Duodenal mucosa (tissue), 2 donors: Measurements from ENCODE around the gene MYLK.

Source experiments
- H3K27ac ChIP-seq: one replicate; pipeline ENCODE4 v1.7.0; 2013; ENCODE audit warnings: low read depth, low read length
- H3K27me3 ChIP-seq, 2 donors: one replicate each; pipeline ENCODE4 v1.7.0; 2013; ENCODE audit warnings: low read length in 2 of 2, control low read depth in 1 of 2; ENCODE audit not compliant: insufficient read depth in 2 of 2, control insufficient read depth in 1 of 2
- H3K36me3 ChIP-seq, 2 donors: one replicate each; pipeline ENCODE4 v1.7.0; 2013; ENCODE audit warnings: low read length in 2 of 2, control low read depth in 1 of 2; ENCODE audit not compliant: insufficient read depth in 2 of 2, control insufficient read depth in 1 of 2
- H3K4me1 ChIP-seq, 2 donors: one replicate each; pipeline ENCODE4 v1.7.0; 2013; ENCODE audit warnings: low read length in 2 of 2, control low read depth in 1 of 2; ENCODE audit not compliant: insufficient read depth in 2 of 2, control insufficient read depth in 1 of 2
- H3K4me3 ChIP-seq, 2 donors: one replicate each; pipeline ENCODE4 v1.7.0; 2013; ENCODE audit warnings: low read length in 2 of 2, low read depth in 1 of 2
- H3K9ac ChIP-seq, 2 donors: one replicate each; pipeline ENCODE4 v1.7.0; 2013; ENCODE audit warnings: low read length in 2 of 2, low read depth in 1 of 2
- H3K9me3 ChIP-seq, 2 donors: one replicate each; pipeline ENCODE4 v1.7.0; 2013; ENCODE audit warnings: low read length in 2 of 2, control low read depth in 1 of 2; ENCODE audit not compliant: control insufficient read depth in 1 of 2

Gene MYLK

DNA sequence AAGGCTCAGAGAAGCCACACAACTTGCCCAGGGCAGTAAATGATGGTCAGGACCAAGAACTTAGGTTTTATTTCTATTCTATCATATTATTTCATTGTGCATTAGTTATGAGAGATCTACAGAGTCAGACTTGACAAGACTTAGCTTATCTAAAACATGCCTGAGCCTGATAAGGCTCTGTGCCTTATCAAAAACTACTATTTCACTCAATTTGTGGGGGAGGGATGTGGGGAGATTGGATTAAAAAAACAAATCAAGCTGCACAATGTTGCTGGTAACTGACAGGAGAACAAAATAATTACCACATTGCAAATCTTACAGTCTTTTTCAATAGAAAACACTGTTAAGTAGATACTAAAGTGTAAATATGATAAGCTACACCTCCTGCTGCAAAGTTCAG, 315.3 kb downstream of the MYLK start:
- Histone ChIP-seq H3K9me3 (no peaks in the 10 kb centered on the region), H3K27ac (no peak overlapping the region), H3K4me1 (no peaks in the 10 kb centered on the region), H3K4me3 (no peak overlapping the region), H3K9ac (no peak overlapping the region), H3K36me3 (peaks cover 3 to 15% of the 10 kb centered on the region in 2 donors), H3K27me3 (no peaks in the 10 kb centered on the region)

- no peaks in the 10 kb centered on the region for H3K9me3 ChIP-seq
- no peaks in the 10 kb centered on the region for H3K4me1 ChIP-seq
- no peak overlapping the region for H3K4me3 ChIP-seq
- H3K27ac ChIP-seq, result no peak overlapping the region
- no peaks in the 10 kb centered on the region for H3K27me3 ChIP-seq
- no peak overlapping the region for H3K9ac ChIP-seq
- peaks cover 3 to 15% of the 10 kb centered on the region in 2 donors for H3K36me3 ChIP-seq
Measured at GRCh38 chr3:123568034-123568433, 316.1 kb downstream of the MYLK start.

DNA sequence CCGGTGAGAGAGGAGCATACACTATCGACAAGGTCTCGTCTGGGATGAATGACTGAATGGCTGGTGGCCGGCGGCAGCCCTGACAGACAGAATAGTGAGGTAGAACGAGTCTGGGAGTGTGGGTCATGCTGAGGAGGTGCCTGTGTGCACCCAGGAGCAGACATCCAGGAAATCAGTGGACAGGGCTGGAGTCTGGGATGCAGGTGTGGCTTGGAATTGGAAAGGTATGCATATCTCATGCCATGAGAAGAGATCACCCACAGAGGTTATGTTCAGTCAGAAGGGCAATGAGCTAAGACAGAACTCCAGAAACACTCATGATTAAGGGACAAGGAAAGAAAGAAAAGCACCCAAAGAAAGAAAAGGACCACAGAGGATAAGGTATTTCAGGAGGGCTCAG, 320.1 kb downstream of the MYLK start:
- no peak overlapping the region for H3K9ac ChIP-seq
- H3K36me3 ChIP-seq, result peaks cover 3 to 12% of the 10 kb centered on the region in 2 donors
- H3K4me1 ChIP-seq, result no peaks in the 10 kb centered on the region
- no peak overlapping the region for H3K27ac ChIP-seq
- H3K4me3 ChIP-seq, result no peak overlapping the region
- H3K27me3 ChIP-seq, result no peaks in the 10 kb centered on the region
- H3K9me3 ChIP-seq, result no peaks in the 10 kb centered on the region

DNA sequence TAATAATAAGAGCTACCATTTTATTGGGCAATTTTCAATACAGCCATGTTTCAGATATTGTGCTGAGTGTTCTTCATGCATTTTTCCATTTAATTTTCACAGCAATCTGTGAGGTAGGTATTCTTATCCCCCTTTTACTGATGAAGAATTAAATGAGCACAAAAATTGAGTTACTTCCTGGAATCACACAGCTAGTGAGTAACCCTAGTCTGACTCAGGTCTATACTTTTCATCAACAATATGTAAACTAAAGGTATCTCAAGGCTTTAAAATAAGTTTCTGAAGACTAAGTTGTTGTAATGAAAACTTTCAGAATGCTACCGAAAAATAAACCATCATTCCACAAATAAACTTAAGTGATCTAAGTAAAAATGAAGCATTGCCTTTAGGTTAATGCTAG, 321.6 kb downstream of the MYLK start:
- H3K27ac ChIP-seq, result no peak overlapping the region
- peaks cover 3 to 12% of the 10 kb centered on the region in 2 donors for H3K36me3 ChIP-seq
- no peak overlapping the region for H3K9ac ChIP-seq

DNA sequence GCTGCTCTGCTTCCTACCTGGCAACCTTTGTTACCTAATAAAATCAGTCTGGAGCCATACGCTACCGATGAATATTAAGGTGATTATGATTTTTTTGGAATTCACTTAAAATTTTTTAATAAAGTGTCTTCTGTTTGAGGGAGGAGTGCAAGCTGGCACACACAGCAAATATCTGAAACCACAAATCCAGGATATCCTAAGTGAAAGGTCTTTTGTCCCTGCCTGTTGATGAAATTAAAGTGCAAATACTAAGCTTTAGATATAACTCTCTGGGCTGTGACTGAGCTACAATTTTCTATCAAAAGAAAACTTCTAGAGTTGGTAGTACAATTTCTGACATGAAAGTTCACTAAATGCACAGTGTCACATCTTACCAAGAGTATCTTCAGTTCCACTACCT, 322.9 kb downstream of the MYLK start:
- Histone ChIP-seq H3K27me3 (no peaks in the 10 kb centered on the region), H3K36me3 (peaks cover 3 to 12% of the 10 kb centered on the region in 2 donors), H3K27ac (no peak overlapping the region), H3K4me1 (no peaks in the 10 kb centered on the region), H3K9ac (no peak overlapping the region), H3K9me3 (no peaks in the 10 kb centered on the region), H3K4me3 (no peak overlapping the region)

More for the DNA sequence above, 321.6 kb downstream of the MYLK start:
- Histone ChIP-seq H3K9me3 (no peaks in the 10 kb centered on the region), H3K27me3 (no peaks in the 10 kb centered on the region), H3K4me3 (no peak overlapping the region), H3K4me1 (no peaks in the 10 kb centered on the region)
